ENCODE results near the gene SP4.
"Not testable (repeated sequence)": the region's sequence is repeated elsewhere in the genome, so short reads cannot be mapped to it uniquely, and the experiment has no call there.

The SP4 gene

DNA sequence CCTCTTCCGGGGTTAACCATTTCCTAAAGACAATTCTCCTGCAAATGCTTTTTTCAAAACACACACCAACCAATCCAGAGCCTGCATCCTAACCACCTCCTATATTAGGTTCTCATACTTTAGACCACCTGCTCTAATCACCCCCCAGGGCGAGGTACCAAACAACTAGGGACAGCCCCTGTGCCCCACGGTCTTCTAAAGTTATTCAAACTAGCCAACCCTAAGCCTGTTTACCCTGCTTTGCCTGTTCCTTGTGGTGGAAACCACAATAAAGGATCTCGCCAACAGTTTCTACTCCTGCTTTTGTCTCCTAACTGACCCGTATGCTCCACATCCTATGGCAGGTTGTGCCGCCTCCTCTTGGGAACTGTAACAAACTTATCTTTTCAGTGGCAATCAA is 21.1 kb downstream of the SP4 start:
- DNase-seq, result no peak

DNA sequence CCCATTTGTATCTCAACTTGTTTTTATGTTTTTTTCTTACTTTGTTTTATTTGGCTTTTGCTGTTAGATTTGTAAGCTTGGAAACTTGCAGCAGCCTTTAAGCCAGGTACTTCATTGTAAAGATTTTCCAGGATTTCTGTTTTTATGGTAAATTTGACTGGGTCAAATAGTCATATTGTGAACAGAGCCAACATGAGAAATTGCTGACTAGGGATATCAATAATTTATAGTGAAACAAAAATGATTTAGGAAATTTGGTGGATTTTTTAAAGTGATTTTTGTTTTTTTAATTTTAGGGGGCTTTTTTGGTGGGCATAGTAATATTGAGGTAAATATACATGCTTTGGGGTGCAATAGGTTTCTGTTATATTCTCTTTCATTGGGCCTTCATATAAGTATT is 22.2 kb downstream of the SP4 start:
- no peak for DNase-seq

DNA sequence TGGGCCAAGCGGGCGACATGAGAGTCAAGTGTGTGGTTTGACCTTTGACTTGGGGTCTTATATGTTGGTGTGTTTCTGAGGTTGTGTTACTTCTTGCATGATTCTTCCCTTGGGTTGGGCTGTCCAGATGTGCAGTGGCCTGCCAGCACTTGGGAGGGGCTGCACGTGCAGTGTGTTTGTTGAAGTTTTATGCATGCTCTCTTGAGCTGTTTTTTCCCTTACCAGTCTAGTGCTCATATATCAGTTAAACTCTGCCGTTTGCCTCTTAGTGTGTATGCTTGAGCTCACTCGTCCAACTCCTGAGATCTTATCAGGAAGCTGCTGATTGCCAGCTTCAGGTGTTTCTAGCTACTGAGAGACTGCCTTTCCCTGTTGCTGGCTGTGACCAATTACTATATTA is 23.1 kb downstream of the SP4 start:
- no peak for DNase-seq

DNA sequence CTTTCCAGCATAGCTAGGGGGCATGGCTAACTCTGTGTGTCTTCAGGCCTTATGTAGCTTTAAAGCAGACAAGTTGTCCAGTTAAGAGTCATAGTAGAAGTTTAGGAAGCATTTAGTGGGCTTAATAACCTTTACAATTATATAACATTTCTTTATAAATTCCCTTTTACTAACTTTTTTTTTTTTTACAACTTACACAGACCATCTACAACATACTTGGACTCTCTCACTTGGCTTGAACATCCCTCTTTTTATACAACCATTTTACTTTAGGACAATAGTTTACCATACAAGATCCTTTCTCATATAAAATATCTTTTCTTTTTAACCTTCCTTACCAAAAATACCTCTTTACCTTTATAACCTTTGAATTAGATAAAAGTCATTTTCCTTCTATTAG is 26.3 kb downstream of the SP4 start:
- DNase-seq, result no peak

DNA sequence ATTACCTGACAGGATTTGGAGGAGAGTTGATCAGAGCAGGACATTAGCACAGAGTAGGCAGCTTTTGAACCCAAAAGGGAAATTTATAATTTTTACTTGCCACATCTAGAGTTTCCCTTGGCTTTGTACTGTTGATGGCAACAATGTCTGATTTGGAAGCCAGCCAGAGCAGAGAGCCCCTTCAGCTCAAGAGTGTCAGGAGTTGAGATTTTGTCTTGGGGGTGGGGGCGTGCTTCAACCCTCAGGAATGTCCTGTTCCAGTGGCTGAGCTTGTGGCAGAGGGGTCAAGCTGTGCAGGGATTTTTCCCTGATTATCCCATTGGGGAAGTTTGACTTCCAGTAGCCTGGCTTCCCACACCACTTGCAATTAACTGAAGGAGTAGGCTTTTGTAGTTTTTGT is 27.0 kb downstream of the SP4 start:
- DNase-seq, result no peak

DNA sequence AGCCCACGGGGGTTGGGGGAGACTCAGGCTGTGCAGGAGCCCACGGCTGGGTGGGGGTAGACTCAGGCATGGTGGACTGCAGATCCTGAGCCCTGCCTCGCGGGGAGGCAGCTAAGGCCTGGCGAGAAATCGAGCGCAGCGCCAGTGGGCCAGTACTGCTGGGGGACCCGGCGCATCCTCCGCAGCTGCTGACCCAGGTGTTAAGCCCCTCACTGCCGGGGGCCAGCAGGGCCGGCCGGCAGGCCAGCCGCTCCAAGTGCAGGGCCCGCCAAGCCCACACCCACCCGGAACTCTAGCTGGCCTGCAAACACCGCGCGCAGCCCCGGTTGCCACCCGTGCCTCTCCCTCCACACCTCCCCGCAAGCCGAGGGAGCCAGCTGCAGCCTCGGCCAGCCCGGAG is 33.4 kb downstream of the SP4 start:
- DNase-seq, result no peak

DNA sequence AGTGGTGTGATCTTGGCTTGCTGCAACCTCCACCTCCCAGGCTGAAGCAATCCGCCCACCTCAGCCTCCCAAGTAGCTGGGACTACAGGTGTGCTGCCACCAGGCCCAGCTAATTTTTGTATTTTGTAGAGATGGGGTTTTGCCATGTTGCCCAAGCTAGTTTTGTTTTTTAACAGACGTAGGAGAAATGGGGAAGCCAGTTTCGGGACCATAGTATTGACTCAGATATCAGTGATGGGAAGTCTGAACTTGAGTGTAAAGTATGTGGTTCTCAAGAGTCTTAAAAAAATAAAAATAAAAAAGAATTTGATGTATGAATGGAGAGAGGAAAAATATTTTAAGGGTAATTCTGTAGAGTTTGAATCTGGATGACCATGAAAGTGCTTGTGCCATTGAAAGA is 34.2 kb downstream of the SP4 start:
- no peak for DNase-seq

DNA sequence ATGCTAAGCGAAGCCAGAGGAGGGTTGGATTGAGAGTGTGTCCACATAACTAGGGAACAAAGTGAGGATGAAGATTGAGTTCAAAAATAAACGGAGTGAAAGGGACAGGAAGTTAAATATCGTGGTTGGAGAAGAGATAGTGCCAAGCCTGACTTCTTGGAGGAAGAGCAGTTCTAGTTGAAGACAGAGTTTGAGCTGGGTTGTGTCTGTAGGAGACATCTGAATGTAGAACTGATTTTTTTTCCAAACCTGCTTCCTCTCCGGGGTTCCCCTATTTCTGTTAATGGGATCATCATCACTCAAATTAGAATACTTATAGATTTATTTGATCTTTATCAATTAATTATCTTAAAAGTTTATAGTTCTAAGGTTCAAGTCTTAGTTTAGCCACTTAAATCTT is 35.6 kb downstream of the SP4 start:
- DNase-seq, result no peak

DNA sequence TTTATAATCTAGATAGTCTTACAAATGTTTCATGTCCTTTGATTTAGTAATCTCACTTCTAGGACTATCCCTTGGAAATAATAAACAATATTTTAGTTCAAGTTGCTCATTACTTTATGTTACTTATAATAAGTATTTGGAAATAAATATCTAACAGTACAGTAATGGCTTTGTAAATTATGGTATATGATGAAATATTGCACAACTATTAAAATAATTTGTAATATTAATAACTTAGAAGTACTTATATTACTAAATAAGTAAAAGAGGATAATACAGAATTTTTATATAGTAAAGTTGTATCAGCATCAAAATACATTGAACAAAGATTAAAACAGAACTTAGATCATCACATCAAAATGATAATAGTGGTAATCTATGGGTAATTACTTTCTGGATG is 41.1 kb downstream of the SP4 start:
- DNase-seq, result no peak

DNA sequence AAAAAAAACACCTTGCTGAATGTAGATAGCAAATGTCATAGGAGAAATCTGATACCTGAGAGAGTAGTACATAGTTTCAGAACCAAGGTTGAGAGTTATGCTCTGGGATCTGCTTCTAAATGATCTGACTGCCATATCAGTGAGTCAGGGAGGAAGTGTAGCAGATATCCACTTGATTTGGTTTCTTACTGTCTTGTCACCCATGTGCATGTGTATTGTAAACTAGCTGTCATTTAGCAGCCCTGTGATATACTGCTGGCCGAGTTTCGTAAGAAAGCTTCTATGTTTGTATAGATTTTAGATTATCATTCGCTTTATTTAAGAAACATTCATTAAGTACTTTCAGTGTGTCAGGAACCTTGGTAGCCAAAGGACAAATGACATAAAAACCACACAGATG is 42.0 kb downstream of the SP4 start:
- DNase-seq, result no peak

DNA sequence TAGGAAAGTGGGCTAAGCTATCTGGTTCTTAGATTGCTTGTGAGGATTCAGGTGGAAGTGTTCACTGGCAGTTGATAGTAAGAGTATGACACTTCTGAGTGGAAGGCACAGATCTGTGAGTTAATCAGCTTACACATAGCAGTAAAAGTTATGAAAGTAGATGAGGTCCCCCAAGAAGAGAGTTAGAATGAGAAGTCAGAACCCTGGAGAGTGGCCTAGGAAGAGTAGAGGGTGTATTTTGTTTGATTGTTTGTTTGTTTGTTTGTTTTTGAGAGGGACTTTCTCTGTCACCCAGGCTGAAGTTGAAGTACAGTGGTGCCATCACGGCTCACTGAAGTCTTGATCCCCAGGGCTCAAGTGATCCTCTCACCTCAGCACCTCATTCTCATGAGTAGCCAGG is 44.1 kb downstream of the SP4 start:
- DNase-seq, result no peak

DNA sequence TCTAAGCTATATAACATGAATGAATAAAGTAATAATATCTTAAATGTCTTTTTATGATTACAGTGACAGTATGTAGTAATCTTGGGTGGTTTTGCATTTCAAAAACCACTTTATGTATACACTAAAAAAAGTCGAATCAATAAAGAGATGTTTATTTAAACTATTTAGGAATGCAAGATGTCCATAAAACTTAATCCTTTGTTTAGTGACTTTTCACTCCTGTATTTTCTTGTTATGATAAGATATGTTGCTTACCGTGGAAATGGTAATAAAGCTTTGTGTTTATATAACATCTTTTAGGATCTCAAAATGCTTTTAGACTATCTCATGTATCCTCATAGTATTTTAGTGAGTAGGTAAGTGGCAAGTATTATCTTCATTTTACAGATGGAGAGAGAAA is 48.5 kb downstream of the SP4 start:
- DNase-seq, result no peak

DNA sequence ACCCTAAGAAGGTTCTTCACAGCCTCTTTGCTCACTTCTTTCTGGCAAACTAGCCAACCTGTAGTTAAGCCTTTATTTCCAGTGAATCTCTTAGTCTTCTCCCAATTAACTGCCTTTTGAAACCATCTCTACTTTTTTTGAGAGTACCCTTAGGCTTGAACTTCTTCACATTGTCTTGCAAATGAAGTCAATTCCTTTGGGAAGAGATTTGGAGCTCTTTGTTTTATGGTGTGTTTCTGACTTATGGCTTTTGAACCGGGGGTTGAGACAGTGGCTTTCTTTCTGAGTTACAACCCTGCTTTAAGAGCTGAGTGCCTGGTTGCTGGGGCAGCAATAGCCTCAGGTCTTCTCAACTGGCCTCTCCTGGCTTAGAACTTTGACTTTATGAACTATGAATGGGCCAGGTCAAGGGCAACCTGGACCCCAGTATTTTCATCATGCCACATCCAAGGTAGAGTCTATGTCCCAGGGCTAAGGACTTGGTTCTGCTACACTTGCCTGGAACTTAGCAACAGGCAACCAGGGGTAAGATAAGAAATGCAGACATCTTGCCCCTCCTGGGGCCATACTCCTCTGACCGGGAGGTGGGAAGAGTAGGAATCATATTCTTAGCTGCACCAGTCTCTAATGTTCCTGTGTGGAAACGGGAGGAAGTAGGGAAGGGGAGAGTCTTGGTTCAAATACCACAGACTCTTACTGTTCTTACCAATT is 53.0 kb downstream of the SP4 start:
- no peak for DNase-seq

DNA sequence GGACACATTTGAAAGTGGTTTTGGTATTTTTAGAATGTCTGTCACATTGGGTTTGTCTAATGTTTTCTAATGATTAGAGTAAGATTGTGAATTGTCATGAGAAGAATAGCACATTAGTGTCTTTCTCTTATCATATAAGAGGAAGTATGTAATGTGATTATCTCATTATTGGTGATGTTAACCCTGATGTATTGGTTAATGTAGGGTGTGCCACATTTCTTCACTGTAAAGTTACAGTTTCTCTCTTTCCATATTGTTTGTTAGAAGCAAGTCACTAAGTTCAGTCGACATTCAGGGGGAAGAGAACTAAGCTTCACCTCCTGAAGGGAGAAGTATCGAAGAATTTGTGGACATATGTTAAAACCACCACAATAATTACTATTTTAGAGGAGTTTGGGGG is 58.6 kb downstream of the SP4 start:
- DNase-seq, result no peak

DNA sequence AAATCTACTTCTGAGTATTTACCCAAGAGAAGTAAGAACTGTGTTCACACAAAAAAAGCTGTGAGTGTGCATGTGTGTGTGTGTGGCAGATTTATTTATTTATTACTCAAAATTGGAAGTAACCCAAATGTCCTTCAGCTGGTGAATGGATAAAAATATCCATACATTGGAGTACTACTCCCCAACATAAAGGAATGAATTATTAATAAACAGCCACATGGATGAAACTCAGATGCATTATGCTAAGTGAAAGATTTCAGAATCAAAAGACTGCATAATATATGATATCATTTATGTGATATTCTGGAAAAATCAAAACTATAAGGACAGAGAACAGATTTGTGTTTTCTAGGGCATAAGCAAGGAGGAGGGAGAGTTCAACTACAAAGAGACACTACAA is 67.8 kb downstream of the SP4 start:
- no peak for DNase-seq

DNA sequence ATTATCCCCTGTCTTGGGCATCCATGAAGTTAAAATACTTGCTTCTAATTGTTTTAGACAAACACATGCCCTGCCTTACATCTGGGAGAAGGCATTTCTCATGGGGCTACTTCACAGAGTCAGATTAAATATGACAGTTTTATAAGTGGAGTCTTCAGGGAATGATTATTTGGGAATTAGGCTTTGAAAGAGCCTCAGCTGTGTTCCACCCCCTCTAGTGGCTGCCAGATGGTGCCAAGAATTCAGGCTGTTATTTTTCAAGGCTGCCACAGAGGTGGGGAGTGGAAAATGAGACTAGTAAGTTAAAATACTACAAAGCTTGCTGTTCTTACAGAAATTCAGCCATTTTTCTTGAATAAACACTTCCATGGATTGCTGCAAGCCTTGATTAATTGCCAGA is 69.2 kb downstream of the SP4 start:
- no peak for DNase-seq

DNA sequence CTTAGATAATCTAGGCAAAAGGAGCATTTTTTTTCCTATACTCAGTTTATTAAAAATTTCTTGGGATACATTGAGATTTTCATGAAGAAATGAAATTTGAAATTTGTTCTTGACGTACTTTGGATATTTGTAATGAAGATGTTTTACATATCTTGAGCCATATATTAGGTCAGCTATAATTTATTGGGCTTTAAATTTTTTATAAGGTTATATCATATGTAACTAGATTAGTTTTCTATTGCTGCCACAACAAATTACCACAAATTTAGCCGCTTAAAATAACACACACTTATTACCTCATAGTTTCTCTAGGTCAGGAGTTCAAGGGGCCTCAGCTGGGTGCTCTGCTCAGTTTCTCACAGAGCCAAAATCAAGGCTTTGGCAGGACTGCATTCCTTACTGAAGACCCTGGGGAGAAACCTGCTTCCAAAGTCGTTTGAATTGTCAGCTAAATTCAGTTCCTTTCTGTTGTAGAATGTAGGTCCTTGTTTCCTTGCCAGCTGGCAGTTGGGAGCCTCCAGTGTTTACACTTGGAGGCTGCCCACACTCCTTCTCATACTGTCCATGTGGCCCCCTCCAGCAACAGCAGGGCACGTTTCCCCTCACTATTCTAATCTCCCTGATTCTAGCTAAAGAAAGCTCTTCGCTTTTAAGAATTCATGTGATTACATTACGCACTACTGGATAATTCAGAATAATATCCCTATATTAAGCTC is 72.4 kb downstream of the SP4 start:
- no peak for DNase-seq

DNA sequence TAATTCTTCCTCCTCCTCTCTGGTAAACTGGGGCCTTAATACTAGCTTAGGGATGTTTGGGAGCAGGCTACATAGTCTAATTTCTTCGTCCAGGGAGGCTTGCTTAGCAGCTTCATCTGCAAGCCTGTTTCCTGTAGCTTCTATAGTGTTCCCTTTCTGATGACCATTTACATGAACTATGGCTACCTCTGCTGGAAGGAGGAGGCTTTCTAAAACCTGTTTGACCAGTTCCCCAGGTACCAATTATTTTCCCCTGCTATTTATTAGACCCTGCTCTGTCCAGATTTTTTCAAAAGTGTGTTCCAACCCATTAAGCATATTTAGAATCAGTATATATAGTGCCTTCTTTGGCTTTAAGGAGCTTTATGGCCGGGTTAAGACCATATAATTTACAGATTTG is 76.1 kb downstream of the SP4 start:
- DNase-seq, result no peak

DNA sequence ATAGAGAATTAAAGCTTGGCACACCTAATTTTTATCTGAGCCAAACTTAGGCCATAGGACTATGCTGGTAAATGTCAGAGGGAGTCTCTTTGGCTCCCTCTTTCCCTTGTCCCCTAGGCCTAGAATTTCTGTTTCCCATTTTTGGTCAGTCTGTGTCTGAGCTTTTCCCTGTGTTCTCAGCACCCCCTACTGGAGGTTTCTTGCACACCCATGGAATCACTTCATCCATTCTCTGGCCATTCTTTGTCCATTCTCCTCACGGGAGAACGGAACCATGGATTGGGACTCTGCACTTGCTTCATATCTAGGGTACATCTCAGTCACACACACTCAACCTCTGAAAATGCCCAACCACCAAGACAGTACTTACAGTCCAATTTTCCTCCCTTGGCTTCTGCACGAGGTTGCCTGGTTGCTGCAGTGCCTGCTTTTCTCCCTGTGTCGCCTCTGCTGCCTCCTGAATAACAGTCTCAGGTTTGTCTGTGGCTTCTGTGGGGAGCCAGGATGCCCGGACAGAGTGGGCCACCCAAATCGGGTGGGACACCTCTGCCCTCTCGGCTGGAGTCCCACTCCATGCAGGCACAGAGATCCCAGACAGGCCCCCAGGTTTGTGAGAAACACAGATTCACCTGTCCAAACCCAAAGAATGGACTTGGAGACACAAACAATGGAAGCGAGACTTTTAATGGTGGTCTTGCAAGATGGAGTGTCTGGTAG is 79.9 kb downstream of the SP4 start:
- no peak for DNase-seq

DNA sequence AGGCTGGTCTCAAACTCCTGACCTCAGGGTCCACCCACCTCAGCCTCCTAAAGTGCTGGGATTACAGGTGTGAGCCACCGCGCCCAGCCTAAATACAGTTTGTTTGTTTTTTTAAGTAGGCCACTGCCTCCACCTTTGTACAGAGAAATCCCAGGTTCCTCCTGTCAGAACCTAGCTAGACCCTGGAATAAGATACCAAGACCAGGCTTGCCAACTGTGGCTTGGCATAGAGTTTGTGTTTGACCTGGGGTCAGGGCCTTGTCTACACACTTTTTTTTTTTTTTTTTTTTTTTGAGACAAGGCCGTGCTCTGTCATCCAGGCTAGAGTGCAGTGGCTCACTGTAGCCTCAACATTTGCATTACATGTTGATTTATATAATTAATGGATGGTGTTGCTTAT is 80.7 kb downstream of the SP4 start:
- DNase-seq, result no peak

DNA sequence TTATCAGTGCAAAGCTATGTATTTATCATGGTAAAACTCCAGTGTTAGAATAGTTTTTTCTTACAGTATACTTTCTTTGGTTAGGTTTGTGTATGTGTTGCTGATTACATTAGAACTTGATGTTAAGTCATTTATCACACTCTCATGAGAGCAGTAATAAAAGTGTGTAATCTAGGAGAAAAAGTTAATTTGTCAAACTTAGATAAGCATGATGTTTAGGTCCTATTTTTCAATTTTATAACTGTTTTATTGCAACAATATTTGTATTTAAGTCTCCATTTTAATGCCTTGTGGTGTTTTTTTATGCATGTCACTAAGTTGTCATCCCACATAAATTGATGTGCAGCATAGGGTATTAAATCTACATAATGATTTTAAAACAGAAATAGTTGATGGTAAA is 86.2 kb downstream of the SP4 start:
- no peak for DNase-seq

DNA sequence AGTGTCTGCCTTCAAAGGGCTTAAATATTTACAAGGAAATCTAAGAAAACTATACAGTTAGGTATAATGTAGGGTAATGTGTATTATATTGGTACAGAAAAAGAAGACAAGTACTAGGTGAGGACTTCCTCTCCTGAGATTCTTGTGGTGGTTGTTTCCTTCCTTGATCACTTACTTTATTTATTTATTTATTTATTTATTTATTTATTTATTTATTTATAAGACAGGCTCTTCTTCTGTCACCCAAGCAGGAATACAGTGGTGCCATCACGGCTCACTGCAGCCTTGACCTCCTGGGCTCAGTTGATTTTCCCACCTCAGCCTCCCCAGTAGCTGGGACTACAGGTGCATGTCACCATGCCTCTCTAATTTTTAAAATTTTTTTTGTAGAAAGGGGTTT is 96.8 kb downstream of the SP4 start:
- no peak for DNase-seq

DNA sequence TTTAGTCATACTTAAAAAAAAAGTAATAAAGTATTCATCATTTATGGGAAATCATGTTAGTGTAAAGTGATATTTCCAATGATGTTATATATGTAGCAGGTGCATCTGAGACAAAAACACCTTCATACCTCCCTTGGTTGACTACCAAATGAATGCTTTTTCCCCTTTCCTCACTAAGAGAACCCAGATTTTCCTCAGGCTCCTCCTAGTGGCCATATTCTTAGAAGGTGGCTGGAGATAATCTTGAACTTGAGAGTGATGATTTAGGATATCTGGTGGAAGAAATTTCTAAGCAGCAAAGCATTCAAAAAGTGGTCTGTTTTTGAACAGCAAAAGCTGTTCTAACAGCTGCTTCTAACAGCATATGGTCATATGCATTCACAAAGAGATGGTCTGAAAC is 98.1 kb downstream of the SP4 start:
- DNase-seq, result no peak

DNA sequence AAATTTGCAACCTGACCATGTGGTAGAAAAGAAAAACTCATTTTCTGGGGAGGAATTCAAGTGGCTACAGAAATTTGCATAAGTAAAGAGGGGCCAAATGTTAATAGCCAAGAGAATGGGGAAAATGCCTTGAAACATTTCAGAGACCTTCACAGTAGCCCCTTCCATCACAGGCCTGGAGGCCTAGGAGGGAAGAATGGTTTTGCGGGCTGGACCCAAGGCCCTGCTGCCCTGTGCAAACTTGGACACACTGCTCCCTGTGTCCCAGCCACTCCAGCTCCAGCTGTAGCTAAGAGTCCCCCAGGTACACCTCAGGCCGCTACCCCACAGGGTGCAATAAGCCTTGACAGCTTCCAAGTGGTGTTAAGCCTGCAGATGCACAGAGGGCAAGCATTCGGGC is 98.6 kb downstream of the SP4 start:
- no peak for DNase-seq

DNA sequence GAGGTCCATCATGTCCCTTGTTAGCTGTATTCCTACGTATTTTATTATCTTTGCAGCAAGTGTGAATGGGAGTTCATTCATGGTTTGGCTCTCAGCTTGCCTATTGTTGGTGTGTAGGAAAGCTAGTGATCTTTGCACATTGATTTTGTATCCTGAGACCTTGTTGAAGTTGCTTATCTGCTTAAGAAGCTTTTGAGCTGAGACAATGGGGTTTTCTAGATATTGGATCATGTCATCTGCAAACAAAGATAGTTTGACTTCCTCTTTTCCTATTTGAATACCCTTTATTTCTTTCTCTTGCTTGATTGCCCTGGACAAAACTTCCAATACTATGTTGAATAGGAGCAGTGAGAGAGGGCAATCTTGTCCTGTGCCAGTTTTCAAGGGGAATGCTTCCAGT is 104.6 kb downstream of the SP4 start:
- DNase-seq, result not testable (repeated sequence)

All from GDM1 (cell line).